PC-9 (cell line): ENCODE data around the gene METTL6. TPM values are rescaled to one million over a fixed set of nuclear protein-coding genes. Genes with fewer than 3 reads are reported as not detected.

Experiments used
- BruUV-seq: library from RNA; stranded (reverse); fragments of 400-500 nt; replicated peaks from 2 replicates; lab custom pipeline; 2021; lab: Mats Ljungman, UMichigan
- CTCF ChIA-PET: fragments of 300-600 bp; sonication (Branson Sonifier 250); formaldehyde crosslinking; loops from one replicate; lab custom pipeline; 2022; ENCODE audit warnings: antibody characterized with exemption; lab: Charles Lee
- POLR2A ChIA-PET: fragments of 300-600 bp; sonication (Branson Sonifier 250); formaldehyde crosslinking; loops from one replicate; lab custom pipeline; 2022; ENCODE audit warnings: antibody characterized with exemption; ENCODE audit not compliant: unreplicated experiment; lab: Charles Lee
- DNase-seq, 2 experiments: peaks; one replicate each; pipeline versions ENCODE4 v3.0.0 to v3.0.0-alpha.2; 2015 to 2022; ENCODE audit warnings: mixed read lengths in 1 of 2
- H2AFZ ChIP-seq: fragments of 200-600 bp; sonication (generic); 2 replicates; pipeline ENCODE4 v1.8.1; 2017; ENCODE audit warnings: antibody characterized with exemption
- H3F3A ChIP-seq: fragments of 200-600 bp; sonication (generic); 2 replicates; pipeline ENCODE4 v1.8.1; 2017; ENCODE audit warnings: antibody characterized with exemption, mild to moderate bottlenecking, low read depth; ENCODE audit not compliant: insufficient read depth
- H3K27ac ChIP-seq: fragments of 200-600 bp; sonication (generic); 2 replicates; pipeline ENCODE4 v1.6.1; 2016; ENCODE audit warnings: mixed run types
- H3K27me3 ChIP-seq: fragments of 200-600 bp; sonication (generic); 2 replicates; pipeline ENCODE4 v1.6.1; 2016; ENCODE audit warnings: low read depth, mixed run types; ENCODE audit not compliant: insufficient read depth
- H3K36me3 ChIP-seq: fragments of 200-600 bp; sonication (generic); 2 replicates; pipeline ENCODE4 v1.6.1; 2016; ENCODE audit warnings: low read depth, mixed run types
- H3K4me1 ChIP-seq: fragments of 200-600 bp; sonication (generic); replicated peaks from 2 replicates; pipeline ENCODE4 v1.6.1; 2016; ENCODE audit warnings: mixed run types; ENCODE audit not compliant: insufficient read depth
- H3K4me2 ChIP-seq: fragments of 200-600 bp; sonication (generic); 2 replicates; pipeline ENCODE4 v1.6.1; 2017; ENCODE audit warnings: mixed run types
- H3K4me3 ChIP-seq: fragments of 200-600 bp; sonication (generic); 2 replicates; pipeline ENCODE4 v1.6.1; 2016; ENCODE audit warnings: mixed run types
- H3K79me2 ChIP-seq: fragments of 200-600 bp; sonication (generic); 2 replicates; pipeline ENCODE4 v1.6.1; 2017; ENCODE audit warnings: low read depth, mixed run types
- H3K9me2 ChIP-seq: fragments of 200-600 bp; sonication (generic); 2 replicates; pipeline ENCODE4 v1.8.1; 2017; ENCODE audit warnings: mild to moderate bottlenecking; ENCODE audit not compliant: insufficient read depth
- H3K9me3 ChIP-seq: fragments of 200-600 bp; sonication (generic); 2 replicates; pipeline ENCODE4 v1.8.1; 2016; ENCODE audit warnings: low read depth; ENCODE audit not compliant: insufficient read depth
- H4K20me1 ChIP-seq: fragments of 200-600 bp; sonication (generic); 2 replicates; pipeline ENCODE4 v1.8.1; 2017; ENCODE audit not compliant: insufficient read depth
- CTCF ChIP-seq: fragments of 200-600 bp; sonication (generic); conservative IDR thresholded peaks from 2 replicates; pipeline ENCODE4 v1.6.1; 2017; ENCODE audit warnings: mixed run types, antibody characterized with exemption, mild to moderate bottlenecking, moderate library complexity
- EZH2 ChIP-seq: fragments of 200-600 bp; sonication (generic); IDR thresholded peaks from 2 replicates; pipeline ENCODE4 v1.8.0; 2017; ENCODE audit warnings: antibody characterized with exemption, low read depth
- intact Hi-C: fragments of 100-400 bp; cut with micrococcal nuclease; formaldehyde crosslinking; loops from one replicate; pipeline ENCODE4 v1.10.0; 2022; ENCODE audit not compliant: unreplicated experiment
- total RNA-seq: library from RNA; stranded (reverse); gene quantifications from 2 replicates; pipeline ENCODE4 v1.2.3, GENCODE V29; 2021

The METTL6 gene
- total RNA-seq, 1 experiment from 2014 or later = 17.2 TPM

GRCh38 chr3:15439476-15439875 is 12.1 kb upstream of the METTL6 start:
- H3K27me3 ChIP-seq = no peaks in the 10 kb centered on the region
- POLR2A ChIA-PET = no interaction called here
- no peak overlapping the region for H3K4me3 ChIP-seq
- no peak overlapping the region for H3K4me2 ChIP-seq
- no TSS peak for BruUV-seq
- intact Hi-C loops = no loop called here
- H2AFZ ChIP-seq = no peak overlapping the region
- peaks cover 59% of the 10 kb centered on the region for H3K36me3 ChIP-seq
- no peaks in the 10 kb centered on the region for H3K9me2 ChIP-seq
- no peaks in the 10 kb centered on the region for H3K79me2 ChIP-seq
- H3K9me3 ChIP-seq = no peaks in the 10 kb centered on the region
- no peak for DNase-seq
- 0 out of 2 replicates have a peak, but pooled peaks cover 3% of the 10 kb centered on the region for H3F3A ChIP-seq
- no peak for TF ChIP-seq EZH2
- no peak for TF ChIP-seq CTCF
- no peak overlapping the region for H3K27ac ChIP-seq
- no peaks in the 10 kb centered on the region for H3K4me1 ChIP-seq
- CTCF ChIA-PET = no interaction called here
- peaks cover 13% of the 10 kb centered on the region; the same call in 1 of the 2 replicates for H4K20me1 ChIP-seq

GRCh38 chr3:15438983-15439382 is 11.6 kb upstream of the METTL6 start:
- H3K4me3 ChIP-seq = no peak overlapping the region
- no peak overlapping the region for H3K27ac ChIP-seq
- H3K9me2 ChIP-seq = no peaks in the 10 kb centered on the region
- H3K9me3 ChIP-seq = no peaks in the 10 kb centered on the region
- no peak overlapping the region for H2AFZ ChIP-seq
- H4K20me1 ChIP-seq = peaks cover 14% of the 10 kb centered on the region; the same call in 1 of the 2 replicates
- H3K79me2 ChIP-seq = no peaks in the 10 kb centered on the region
- TF ChIP-seq EZH2 = no peak
- no peak for TF ChIP-seq CTCF
- H3F3A ChIP-seq = 0 out of 2 replicates have a peak, but pooled peaks cover 3% of the 10 kb centered on the region
- ChIA-PET CTCF (no interaction called here), POLR2A (no interaction called here)
- H3K27me3 ChIP-seq = no peaks in the 10 kb centered on the region
- H3K36me3 ChIP-seq = peaks cover 60% of the 10 kb centered on the region
- no peaks in the 10 kb centered on the region for H3K4me1 ChIP-seq
- no TSS peak for BruUV-seq
- H3K4me2 ChIP-seq = no peak overlapping the region
- no peak for DNase-seq
- intact Hi-C loops = no loop called here

GRCh38 chr3:15436246-15436645 is 8.9 kb upstream of the METTL6 start:
- intact Hi-C loops = no loop called here
- no peaks in the 10 kb centered on the region for H3K27me3 ChIP-seq
- no peak overlapping the region for H2AFZ ChIP-seq
- no peaks in the 10 kb centered on the region for H3K9me3 ChIP-seq
- H3K4me3 ChIP-seq = no peak overlapping the region
- 0 out of 2 replicates have a peak, but pooled peaks cover 3% of the 10 kb centered on the region for H3F3A ChIP-seq
- H3K4me1 ChIP-seq = no peaks in the 10 kb centered on the region
- H4K20me1 ChIP-seq = peaks cover 15% of the 10 kb centered on the region
- no peak overlapping the region for H3K4me2 ChIP-seq
- ChIA-PET POLR2A (interaction anchor here (0.6 kb wide), 1 partner anchor 96 kb away, joined by 6 read pairs; no protein-coding TSS in a partner anchor), CTCF (no interaction called here)
- H3K27ac ChIP-seq = no peak overlapping the region
- H3K9me2 ChIP-seq = no peaks in the 10 kb centered on the region
- no peak for DNase-seq
- H3K36me3 ChIP-seq = peaks cover 58% of the 10 kb centered on the region
- TF ChIP-seq EZH2 (no peak), CTCF (no peak)
- BruUV-seq = no TSS peak
- peaks cover 7% of the 10 kb centered on the region; the same call in 1 of the 2 replicates for H3K79me2 ChIP-seq
